ENCODE results near the gene KCNQ5. TPM values are rescaled to one million over a fixed set of nuclear protein-coding genes. Genes with fewer than 3 reads are reported as not detected.

KCNQ5 gene
- total RNA-seq, 1 donor from 2014 or later, result 3.9 TPM

DNA sequence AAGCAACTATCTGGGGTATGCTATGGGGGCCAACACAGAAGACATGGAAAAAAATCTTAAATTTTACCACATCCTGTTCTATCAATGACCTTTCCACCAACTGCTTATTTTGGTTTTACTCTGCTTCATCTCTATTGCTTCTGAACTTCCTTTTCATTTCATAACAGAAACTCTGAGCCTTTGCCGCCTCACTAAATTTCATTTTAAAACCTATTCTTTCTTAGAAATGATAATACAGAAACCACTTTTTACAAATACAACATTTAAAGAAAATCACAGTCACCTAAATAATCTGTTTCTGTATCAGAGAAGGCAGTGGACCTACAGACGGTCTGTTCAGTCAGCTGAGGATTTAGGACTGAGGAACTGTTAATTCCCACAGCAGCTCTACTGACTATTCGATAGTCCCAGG, 117.5 kb downstream of the KCNQ5 start:
- Histone ChIP-seq H3K27me3 (no peaks in the 10 kb centered on the region), H3K36me3 (no peaks in the 10 kb centered on the region), H3K4me3 (no peak overlapping the region), H3K4me1 (no peaks in the 10 kb centered on the region), H3K27ac (no peak overlapping the region), H3K9me3 (no peaks in the 10 kb centered on the region)
- TF ChIP-seq, protein P1, sequence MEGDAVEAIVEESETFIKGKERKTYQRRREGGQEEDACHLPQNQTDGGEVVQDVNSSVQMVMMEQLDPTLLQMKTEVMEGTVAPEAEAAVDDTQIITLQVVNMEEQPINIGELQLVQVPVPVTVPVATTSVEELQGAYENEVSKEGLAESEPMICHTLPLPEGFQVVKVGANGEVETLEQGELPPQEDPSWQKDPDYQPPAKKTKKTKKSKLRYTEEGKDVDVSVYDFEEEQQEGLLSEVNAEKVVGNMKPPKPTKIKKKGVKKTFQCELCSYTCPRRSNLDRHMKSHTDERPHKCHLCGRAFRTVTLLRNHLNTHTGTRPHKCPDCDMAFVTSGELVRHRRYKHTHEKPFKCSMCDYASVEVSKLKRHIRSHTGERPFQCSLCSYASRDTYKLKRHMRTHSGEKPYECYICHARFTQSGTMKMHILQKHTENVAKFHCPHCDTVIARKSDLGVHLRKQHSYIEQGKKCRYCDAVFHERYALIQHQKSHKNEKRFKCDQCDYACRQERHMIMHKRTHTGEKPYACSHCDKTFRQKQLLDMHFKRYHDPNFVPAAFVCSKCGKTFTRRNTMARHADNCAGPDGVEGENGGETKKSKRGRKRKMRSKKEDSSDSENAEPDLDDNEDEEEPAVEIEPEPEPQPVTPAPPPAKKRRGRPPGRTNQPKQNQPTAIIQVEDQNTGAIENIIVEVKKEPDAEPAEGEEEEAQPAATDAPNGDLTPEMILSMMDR (IDR thresholded peaks at IDR 0.05), result no peak
- TF ChIP-seq POLR2AphosphoS5 (IDR thresholded peaks at IDR 0.05; ENCODE audit: insufficient read depth in 1 of 2, low read depth in 1 of 2) (no peak), POLR2A (IDR thresholded peaks at IDR 0.05) (no peak)
- no peak for DNase-seq (ENCODE audit: extremely low spot score in 2 of 2)
- intact Hi-C loops (cut with DNase I), result no loop called here

DNA sequence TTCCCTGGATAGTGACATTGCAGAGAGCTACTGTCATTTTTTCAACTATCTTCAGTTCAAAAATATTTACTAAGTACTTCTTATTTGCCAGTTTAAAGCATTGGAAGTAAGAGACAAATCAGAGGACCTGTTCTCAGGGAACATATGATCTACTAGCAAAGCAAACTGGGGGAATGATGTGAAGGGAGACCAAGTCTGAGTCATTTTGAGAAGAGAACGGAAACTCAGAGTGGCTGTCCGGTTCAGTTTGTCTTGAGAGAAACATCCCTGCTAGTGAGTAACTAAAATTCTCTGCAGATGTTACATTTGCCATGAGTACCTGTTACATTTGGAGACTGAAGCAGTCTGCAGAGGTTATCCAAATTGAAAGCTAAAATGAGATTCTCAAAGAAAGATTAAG, 118.3 kb downstream of the KCNQ5 start:
- no peaks in the 10 kb centered on the region for H3K4me1 ChIP-seq
- no peak for DNase-seq (ENCODE audit: extremely low spot score in 2 of 2)

DNA sequence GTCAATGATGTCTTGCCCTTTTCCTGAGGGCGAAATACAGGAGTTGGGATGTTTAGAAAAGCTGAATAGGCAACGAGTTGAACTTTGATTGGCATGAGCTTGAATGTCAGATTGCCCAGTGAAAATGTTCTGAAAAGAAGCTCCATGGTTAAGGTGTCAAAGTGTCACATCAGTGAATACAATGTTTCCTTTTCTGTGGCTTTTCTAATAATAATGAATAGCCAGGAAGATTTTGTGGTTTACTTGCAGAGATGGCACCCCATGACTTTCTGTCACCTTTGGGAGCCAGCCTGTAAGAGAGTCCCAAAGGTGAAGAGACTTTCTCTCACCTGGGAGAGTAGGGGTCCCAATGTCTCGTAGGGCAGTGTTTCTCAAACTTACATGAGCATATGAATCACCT, 119.2 kb downstream of the KCNQ5 start:
- TF ChIP-seq POLR2A (IDR thresholded peaks at IDR 0.05), result no peak
- TF ChIP-seq, protein P1 (IDR thresholded peaks at IDR 0.05), result no peak
- intact Hi-C loops (cut with DNase I), result no loop called here
- no peaks in the 10 kb centered on the region for H3K27me3 ChIP-seq

More for the DNA sequence above, 118.3 kb downstream of the KCNQ5 start:
- TF ChIP-seq, protein P1 (IDR thresholded peaks at IDR 0.05), result no peak
- TF ChIP-seq POLR2AphosphoS5 (IDR thresholded peaks at IDR 0.05; ENCODE audit: insufficient read depth in 1 of 2, low read depth in 1 of 2), result no peak
- TF ChIP-seq POLR2A (IDR thresholded peaks at IDR 0.05), result no peak
- Histone ChIP-seq H3K4me3 (no peak overlapping the region), H3K9me3 (no peaks in the 10 kb centered on the region), H3K36me3 (no peaks in the 10 kb centered on the region), H3K27me3 (no peaks in the 10 kb centered on the region), H3K27ac (no peak overlapping the region)
- intact Hi-C loops (cut with DNase I), result no loop called here

DNA sequence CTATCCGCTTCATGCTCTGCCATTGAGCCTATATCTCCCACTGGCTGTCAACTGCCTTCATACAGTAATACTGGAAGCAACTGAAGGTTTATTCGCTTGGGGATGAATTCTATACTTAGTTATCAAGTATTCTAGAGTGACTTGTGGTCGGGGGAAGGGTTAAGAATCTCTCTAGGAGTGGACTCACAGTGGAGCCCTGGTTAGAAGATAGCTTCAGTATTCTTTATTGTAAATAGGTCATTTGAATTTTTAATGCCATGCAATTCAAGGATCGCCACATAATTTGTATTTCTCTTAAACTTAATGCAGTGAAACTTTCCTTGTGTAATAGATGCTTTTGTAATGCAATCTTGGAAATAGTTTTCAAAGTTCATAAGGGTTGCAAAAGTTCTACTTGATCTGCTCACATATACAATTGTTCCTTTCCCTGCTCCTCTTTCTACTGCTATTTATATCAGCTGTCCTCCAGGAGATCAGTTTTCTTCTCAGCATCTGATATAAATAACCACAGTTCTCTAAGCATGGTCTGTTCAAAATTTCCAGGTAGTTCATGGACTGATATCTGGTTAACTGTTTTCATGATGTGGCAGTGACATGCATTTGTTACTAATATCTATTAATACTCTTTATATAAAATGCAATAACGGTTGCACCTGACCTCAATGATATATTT, 120.3 kb downstream of the KCNQ5 start:
- Histone ChIP-seq H3K4me1 (no peaks in the 10 kb centered on the region), H3K36me3 (no peaks in the 10 kb centered on the region), H3K27me3 (no peaks in the 10 kb centered on the region), H3K9me3 (no peaks in the 10 kb centered on the region), H3K4me3 (no peak overlapping the region), H3K27ac (no peak overlapping the region)
- no peak for DNase-seq (ENCODE audit: extremely low spot score in 2 of 2)
- intact Hi-C loops (cut with DNase I), result no loop called here
- TF ChIP-seq POLR2A (IDR thresholded peaks at IDR 0.05), result no peak
- TF ChIP-seq, protein P1 (IDR thresholded peaks at IDR 0.05), result no peak
- no peak for TF ChIP-seq POLR2AphosphoS5 (IDR thresholded peaks at IDR 0.05; ENCODE audit: insufficient read depth in 1 of 2, low read depth in 1 of 2)

More for the DNA sequence above, 119.2 kb downstream of the KCNQ5 start:
- H3K27ac ChIP-seq, result no peak overlapping the region
- no peak overlapping the region for H3K4me3 ChIP-seq
- H3K9me3 ChIP-seq, result no peaks in the 10 kb centered on the region
- no peak for DNase-seq (ENCODE audit: extremely low spot score in 2 of 2)
- H3K36me3 ChIP-seq, result no peaks in the 10 kb centered on the region
- H3K4me1 ChIP-seq, result no peaks in the 10 kb centered on the region

DNA sequence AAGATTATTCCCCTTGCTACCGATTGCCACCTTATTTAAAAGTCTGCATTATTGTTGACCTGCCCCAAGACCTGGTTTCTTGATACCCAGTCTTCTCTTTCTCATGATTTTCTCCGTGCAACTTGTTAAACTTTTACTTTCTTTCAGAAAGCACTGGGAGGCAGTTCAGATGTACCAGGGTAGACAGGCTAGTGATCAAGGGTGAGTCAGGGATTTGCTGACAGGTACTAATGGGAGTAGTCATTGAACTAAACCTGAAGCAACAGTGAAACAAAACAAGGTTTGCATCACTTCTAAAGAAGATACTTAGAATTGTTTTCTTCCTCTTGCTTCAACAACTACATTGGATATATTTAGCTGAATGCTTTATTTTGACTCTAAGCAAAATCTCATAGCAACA, 124.4 kb downstream of the KCNQ5 start:
- peak in 1 of 2 donors; percentile 43 for TF ChIP-seq POLR2AphosphoS5 (IDR thresholded peaks at IDR 0.05; ENCODE audit: insufficient read depth in 1 of 2, low read depth in 1 of 2)
- no peak for TF ChIP-seq POLR2A (IDR thresholded peaks at IDR 0.05)
- TF ChIP-seq, protein P1 (IDR thresholded peaks at IDR 0.05), result no peak
- DNase-seq (ENCODE audit: extremely low spot score in 2 of 2), result no peak
- H3K27ac ChIP-seq, result no peak overlapping the region
- H3K36me3 ChIP-seq, result no peaks in the 10 kb centered on the region
- no peaks in the 10 kb centered on the region for H3K9me3 ChIP-seq
- no peaks in the 10 kb centered on the region for H3K27me3 ChIP-seq
- no peak overlapping the region for H3K4me3 ChIP-seq
- intact Hi-C loops (cut with DNase I), result no loop called here
- no peaks in the 10 kb centered on the region for H3K4me1 ChIP-seq

All from vagina (tissue), 2 donors.